ENCODE results near the gene SLC4A1AP. TPM values are rescaled to one million over a fixed set of nuclear protein-coding genes. Genes with fewer than 3 reads are reported as not detected.

SLC4A1AP gene
- total RNA-seq, 1 donor from 2014 or later, result 20.9 TPM

- Histone ChIP-seq H3K4me1 (ENCODE audit: insufficient read depth, low read length) (peaks cover 19% of the 10 kb centered on the region), H3K9me3 (ENCODE audit: insufficient read depth, low read depth, low read length) (no peaks in the 10 kb centered on the region), H3K27ac (ENCODE audit: low read depth, low read length) (no peak overlapping the region), H3K4me2 (ENCODE audit: low read length) (no peak overlapping the region), H3K36me3 (ENCODE audit: insufficient read depth, low read length) (no peaks in the 10 kb centered on the region), H3K27me3 (ENCODE audit: insufficient read depth, low read length) (no peaks in the 10 kb centered on the region), H4K20me1 (ENCODE audit: insufficient read depth, low read length) (no peaks in the 10 kb centered on the region), H3K4me3 (ENCODE audit: insufficient read depth, low read depth, low read length) (no peak overlapping the region), H2AFZ (ENCODE audit: low read depth, low read length) (no peak overlapping the region), H3K9ac (ENCODE audit: low read length) (no peak overlapping the region), H3K79me2 (ENCODE audit: insufficient read depth, low read length) (no peaks in the 10 kb centered on the region)
- TF ChIP-seq, protein P1, sequence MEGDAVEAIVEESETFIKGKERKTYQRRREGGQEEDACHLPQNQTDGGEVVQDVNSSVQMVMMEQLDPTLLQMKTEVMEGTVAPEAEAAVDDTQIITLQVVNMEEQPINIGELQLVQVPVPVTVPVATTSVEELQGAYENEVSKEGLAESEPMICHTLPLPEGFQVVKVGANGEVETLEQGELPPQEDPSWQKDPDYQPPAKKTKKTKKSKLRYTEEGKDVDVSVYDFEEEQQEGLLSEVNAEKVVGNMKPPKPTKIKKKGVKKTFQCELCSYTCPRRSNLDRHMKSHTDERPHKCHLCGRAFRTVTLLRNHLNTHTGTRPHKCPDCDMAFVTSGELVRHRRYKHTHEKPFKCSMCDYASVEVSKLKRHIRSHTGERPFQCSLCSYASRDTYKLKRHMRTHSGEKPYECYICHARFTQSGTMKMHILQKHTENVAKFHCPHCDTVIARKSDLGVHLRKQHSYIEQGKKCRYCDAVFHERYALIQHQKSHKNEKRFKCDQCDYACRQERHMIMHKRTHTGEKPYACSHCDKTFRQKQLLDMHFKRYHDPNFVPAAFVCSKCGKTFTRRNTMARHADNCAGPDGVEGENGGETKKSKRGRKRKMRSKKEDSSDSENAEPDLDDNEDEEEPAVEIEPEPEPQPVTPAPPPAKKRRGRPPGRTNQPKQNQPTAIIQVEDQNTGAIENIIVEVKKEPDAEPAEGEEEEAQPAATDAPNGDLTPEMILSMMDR (IDR thresholded peaks at IDR 0.05; ENCODE audit: insufficient read depth, low read depth, low read length), result no peak
- no peak for TF ChIP-seq EZH2 (IDR thresholded peaks at IDR 0.05; ENCODE audit: insufficient read depth, low read length)
- no peak for DNase-seq (ENCODE audit: low read depth)
- H3K4me1 Mint-ChIP-seq (ENCODE audit: low read depth, unreplicated experiment), result no peaks in the 10 kb centered on the region
- H3K36me3 Mint-ChIP-seq (ENCODE audit: low read depth, unreplicated experiment), result no peaks in the 10 kb centered on the region
- H3K4me3 Mint-ChIP-seq (ENCODE audit: unreplicated experiment), result no peak overlapping the region
- peaks cover 4% of the 10 kb centered on the region for H3K27me3 Mint-ChIP-seq (ENCODE audit: low read depth, unreplicated experiment)
- H3K9me3 Mint-ChIP-seq (ENCODE audit: unreplicated experiment), result peaks cover 5% of the 10 kb centered on the region
- no peak overlapping the region for H3K27ac Mint-ChIP-seq (ENCODE audit: unreplicated experiment)
- no peak for FAIRE-seq
Observed at GRCh38 chr2:27736890-27737204, 73.2 kb downstream of the SLC4A1AP start.

GRCh38 chr2:27737676-27738348 is 74.1 kb downstream of the SLC4A1AP start:
- peak overlapping the region; percentile 9 for H3K4me2 ChIP-seq (ENCODE audit: low read length)
- no peaks in the 10 kb centered on the region for H3K79me2 ChIP-seq (ENCODE audit: insufficient read depth, low read length)
- H3K36me3 ChIP-seq (ENCODE audit: insufficient read depth, low read length), result no peaks in the 10 kb centered on the region
- Mint-ChIP-seq H3K4me3 (ENCODE audit: unreplicated experiment) (no peak overlapping the region), H3K27me3 (ENCODE audit: low read depth, unreplicated experiment) (peaks cover 4% of the 10 kb centered on the region), H3K4me1 (ENCODE audit: low read depth, unreplicated experiment) (no peaks in the 10 kb centered on the region), H3K27ac (ENCODE audit: unreplicated experiment) (no peak overlapping the region), H3K36me3 (ENCODE audit: low read depth, unreplicated experiment) (no peaks in the 10 kb centered on the region), H3K9me3 (ENCODE audit: unreplicated experiment) (peaks cover 5% of the 10 kb centered on the region)
- H3K4me3 ChIP-seq (ENCODE audit: insufficient read depth, low read depth, low read length), result no peak overlapping the region
- TF ChIP-seq, protein P1 (IDR thresholded peaks at IDR 0.05; ENCODE audit: insufficient read depth, low read depth, low read length), result no peak
- TF ChIP-seq EZH2 (IDR thresholded peaks at IDR 0.05; ENCODE audit: insufficient read depth, low read length), result no peak
- no peaks in the 10 kb centered on the region for H3K27me3 ChIP-seq (ENCODE audit: insufficient read depth, low read length)
- H3K9me3 ChIP-seq (ENCODE audit: insufficient read depth, low read depth, low read length), result no peaks in the 10 kb centered on the region
- no peaks in the 10 kb centered on the region for H4K20me1 ChIP-seq (ENCODE audit: insufficient read depth, low read length)
- H3K9ac ChIP-seq (ENCODE audit: low read length), result no peak overlapping the region
- H2AFZ ChIP-seq (ENCODE audit: low read depth, low read length), result peak overlapping the region; percentile 42
- FAIRE-seq, result no peak
- peaks cover 19% of the 10 kb centered on the region for H3K4me1 ChIP-seq (ENCODE audit: insufficient read depth, low read length)
- no peak overlapping the region for H3K27ac ChIP-seq (ENCODE audit: low read depth, low read length)
- DNase-seq (ENCODE audit: low read depth), result peak; percentile 73

- Histone ChIP-seq H3K4me1 (ENCODE audit: insufficient read depth, low read length) (peaks cover 19% of the 10 kb centered on the region), H3K36me3 (ENCODE audit: insufficient read depth, low read length) (no peaks in the 10 kb centered on the region), H3K27ac (ENCODE audit: low read depth, low read length) (no peak overlapping the region), H3K9me3 (ENCODE audit: insufficient read depth, low read depth, low read length) (no peaks in the 10 kb centered on the region), H3K79me2 (ENCODE audit: insufficient read depth, low read length) (no peaks in the 10 kb centered on the region), H4K20me1 (ENCODE audit: insufficient read depth, low read length) (no peaks in the 10 kb centered on the region), H3K27me3 (ENCODE audit: insufficient read depth, low read length) (no peaks in the 10 kb centered on the region), H3K9ac (ENCODE audit: low read length) (no peak overlapping the region), H3K4me2 (ENCODE audit: low read length) (peak overlapping the region; percentile 9), H2AFZ (ENCODE audit: low read depth, low read length) (peak overlapping the region; percentile 42), H3K4me3 (ENCODE audit: insufficient read depth, low read depth, low read length) (no peak overlapping the region)
- FAIRE-seq, result no peak
- Mint-ChIP-seq H3K36me3 (ENCODE audit: low read depth, unreplicated experiment) (no peaks in the 10 kb centered on the region), H3K4me3 (ENCODE audit: unreplicated experiment) (no peak overlapping the region), H3K9me3 (ENCODE audit: unreplicated experiment) (peaks cover 5% of the 10 kb centered on the region), H3K27ac (ENCODE audit: unreplicated experiment) (no peak overlapping the region), H3K27me3 (ENCODE audit: low read depth, unreplicated experiment) (peaks cover 4% of the 10 kb centered on the region), H3K4me1 (ENCODE audit: low read depth, unreplicated experiment) (no peaks in the 10 kb centered on the region)
- TF ChIP-seq, protein P1 (IDR thresholded peaks at IDR 0.05; ENCODE audit: insufficient read depth, low read depth, low read length), result no peak
- TF ChIP-seq EZH2 (IDR thresholded peaks at IDR 0.05; ENCODE audit: insufficient read depth, low read length), result no peak
- DNase-seq (ENCODE audit: low read depth), result no peak
Observed at GRCh38 chr2:27738349-27739057, 74.8 kb downstream of the SLC4A1AP start.

Data from astrocyte (in vitro differentiated cells and primary cell).